K562 (cell line): Measurements from ENCODE around the gene SND1. TPM values are rescaled to one million over a fixed set of nuclear protein-coding genes. Genes with fewer than 3 reads are reported as not detected.

Experiments
- BMI1 ChIP-seq: fragments of 150-350 bp; IDR thresholded peaks from 2 replicates; pipeline ENCODE4 v1.6.1; 2014; ENCODE audit warnings: low read length
- BRF1 ChIP-seq: IDR thresholded peaks from 3 replicates; pipeline ENCODE4 v1.6.1; 2011; ENCODE audit warnings: borderline replicate concordance, mild to moderate bottlenecking; ENCODE audit not compliant: insufficient read length; ENCODE audit errors: extremely low read depth
- CTBP1 ChIP-seq: fragments of 450-650 bp; IDR thresholded peaks from 2 replicates; pipeline ENCODE4 v1.6.1; 2016; ENCODE audit warnings: borderline replicate concordance
- FUS ChIP-seq: fragments of 200-400 bp; formaldehyde crosslinking; optimal IDR thresholded peaks from 2 replicates; pipeline ENCODE3; 2017; ENCODE audit warnings: low read depth, low read length
- HOXB6 ChIP-seq: fragments of 250-450 bp; sonication (Bioruptor Pico); IDR thresholded peaks from 2 replicates; pipeline ENCODE4 v1.5.1; 2022; ENCODE audit warnings: mild to moderate bottlenecking, borderline replicate concordance
- KHSRP ChIP-seq: fragments of 450-650 bp; IDR thresholded peaks from 2 replicates; pipeline ENCODE4 v1.6.1; 2017
- PML ChIP-seq: IDR thresholded peaks from 2 replicates; pipeline ENCODE4 v1.6.1; 2012; ENCODE audit warnings: low read length, inconsistent platforms
- SOX6 ChIP-seq: fragments of 450-650 bp; IDR thresholded peaks from 2 replicates; pipeline ENCODE4 v1.6.1; 2014; ENCODE audit warnings: mild to moderate bottlenecking
- TFAM ChIP-seq: fragments of 250-450 bp; sonication (Bioruptor Pico); conservative IDR thresholded peaks from 2 replicates; pipeline ENCODE4 v1.5.0; 2021; ENCODE audit warnings: mild to moderate bottlenecking, moderate library complexity
- U2AF2 ChIP-seq: fragments of 200-400 bp; formaldehyde crosslinking; optimal IDR thresholded peaks from 2 replicates; pipeline ENCODE3; 2017; ENCODE audit warnings: low read depth, mild to moderate bottlenecking, low read length
- ZC3H8 ChIP-seq: fragments of 450-650 bp; IDR thresholded peaks from 2 replicates; pipeline ENCODE4 v1.6.1; 2017
- ZNF79 ChIP-seq: fragments of 250-450 bp; sonication (Bioruptor Pico); IDR thresholded peaks from 2 replicates; pipeline ENCODE4 v1.4.0; 2020; ENCODE audit warnings: low read depth, mild to moderate bottlenecking, moderate library complexity
- polyA plus RNA-seq, 8 experiments: library from polyadenylated mRNA; depleted of rRNA in 4 of 8; stranded (reverse) in 5 of 8; unstranded in 3 of 8; fragments of >200 nt; fragmentation: Nextera tagmentation in 2 of 8; fragmentation: Illumina TruSeq in 1 of 8; extraction: Ambion mirVana in 2 of 8; extraction: Trizol in 1 of 8; gene quantifications; 2 replicates each; pipeline versions ENCODE4 v1.2.1 to v1.2.3, GENCODE V29; 2011 to 2014; ENCODE audit warnings: inconsistent platforms in 1 of 8, missing spikeins in 1 of 8
- total RNA-seq, 7 experiments: library from RNA; depleted of rRNA in 6 of 7; stranded (reverse); fragments of >200 nt in 6 of 7; fragmentation: Illumina TruSeq in 2 of 7; extraction: Trizol in 2 of 7; gene quantifications; 2 replicates each; pipeline versions ENCODE4 v1.2.1 to v1.2.3, GENCODE V29; 2011 to 2021; ENCODE audit warnings: low replicate concordance in 1 of 7
- TF ChIP-seq, protein P1 (sequence below): sonication (generic); formaldehyde crosslinking; IDR thresholded peaks from 2 replicates; pipeline ENCODE4 v1.5.0; 2020; ENCODE audit warnings: missing genetic modification reagents
- TF ChIP-seq, protein P2 (sequence below), 2 experiments: IDR thresholded peaks; 2 replicates each; pipeline ENCODE4 v1.6.1; 2011; ENCODE audit warnings: borderline replicate concordance in 1 of 2, control low read depth in 1 of 2, low read depth in 1 of 2, low read length in 1 of 2, mild to moderate bottlenecking in 1 of 2, mixed read lengths in 1 of 2, moderate library complexity in 1 of 2; ENCODE audit not compliant: insufficient read depth in 1 of 2, insufficient read length in 1 of 2, poor library complexity in 1 of 2, severe bottlenecking in 1 of 2; ENCODE audit errors: extremely low read depth in 1 of 2
- TF ChIP-seq, protein P3 (sequence below): fragments of 200-400 bp; formaldehyde crosslinking; IDR thresholded peaks from 2 replicates; pipeline ENCODE4 v1.6.1; 2017; ENCODE audit warnings: mild to moderate bottlenecking, low read depth, low read length, moderate library complexity
- TF ChIP-seq, protein P4 (sequence below), 2 experiments: fragments of 450-650 bp; IDR thresholded peaks; 2 replicates each; pipeline ENCODE4 v1.6.1; 2016; ENCODE audit warnings: mild to moderate bottlenecking in 2 of 2, borderline replicate concordance in 1 of 2, low read depth in 1 of 2, moderate library complexity in 1 of 2

SND1 gene
- total and polyA plus RNA-seq, 9 of the 15 experiments (the other 6 are each of a cell fraction or from before 2014, with no cell fraction given), result 46.5 to 307 (median 191) TPM

DNA sequence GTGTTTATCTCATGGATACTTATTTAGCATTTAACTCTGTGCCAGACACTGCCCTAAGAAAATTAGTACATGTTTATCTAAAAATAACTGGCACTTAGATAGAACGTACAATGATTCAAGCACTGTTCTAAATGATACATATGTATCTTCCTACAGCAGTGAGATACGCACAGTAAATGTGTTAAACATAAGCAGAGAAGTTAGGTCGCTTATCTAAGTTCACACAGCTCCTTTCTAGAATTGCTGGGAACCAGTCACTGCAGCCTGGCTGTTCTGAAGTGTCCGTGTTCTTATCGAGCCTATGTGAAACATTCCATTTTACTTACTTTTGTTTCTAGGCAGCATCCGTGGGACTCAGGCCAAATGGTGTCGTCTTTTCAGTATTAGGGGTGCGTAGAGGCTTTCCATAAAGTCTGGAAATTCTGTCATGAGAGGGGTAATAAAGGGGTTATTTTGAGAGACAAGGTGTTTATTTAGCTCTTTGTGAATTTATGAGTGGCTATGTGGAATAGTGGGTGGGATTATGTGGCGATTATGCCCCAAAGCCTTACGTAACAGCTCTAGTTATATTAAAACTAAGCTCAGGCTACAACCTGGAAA lies 186.9 kb downstream of the SND1 start (continued):
- TF ChIP-seq, protein P1, sequence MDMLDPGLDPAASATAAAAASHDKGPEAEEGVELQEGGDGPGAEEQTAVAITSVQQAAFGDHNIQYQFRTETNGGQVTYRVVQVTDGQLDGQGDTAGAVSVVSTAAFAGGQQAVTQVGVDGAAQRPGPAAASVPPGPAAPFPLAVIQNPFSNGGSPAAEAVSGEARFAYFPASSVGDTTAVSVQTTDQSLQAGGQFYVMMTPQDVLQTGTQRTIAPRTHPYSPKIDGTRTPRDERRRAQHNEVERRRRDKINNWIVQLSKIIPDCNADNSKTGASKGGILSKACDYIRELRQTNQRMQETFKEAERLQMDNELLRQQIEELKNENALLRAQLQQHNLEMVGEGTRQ (CRISPR knock-in tag), result no peak
- TF ChIP-seq, protein P2, sequence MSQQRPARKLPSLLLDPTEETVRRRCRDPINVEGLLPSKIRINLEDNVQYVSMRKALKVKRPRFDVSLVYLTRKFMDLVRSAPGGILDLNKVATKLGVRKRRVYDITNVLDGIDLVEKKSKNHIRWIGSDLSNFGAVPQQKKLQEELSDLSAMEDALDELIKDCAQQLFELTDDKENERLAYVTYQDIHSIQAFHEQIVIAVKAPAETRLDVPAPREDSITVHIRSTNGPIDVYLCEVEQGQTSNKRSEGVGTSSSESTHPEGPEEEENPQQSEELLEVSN (IDR thresholded peaks at IDR 0.05; ENCODE audit: borderline replicate concordance in 1 of 2, extremely low read depth in 1 of 2, insufficient read depth in 1 of 2, insufficient read length in 1 of 2, low read depth in 1 of 2, low read length in 1 of 2, poor library complexity in 1 of 2, severe bottlenecking in 1 of 2), result no peak
- TF ChIP-seq ZNF79 (CRISPR knock-in tag) (no peak), BMI1 (no peak), CTBP1 (peak; percentile 52; the same call in 1 of the 2 replicates), ZC3H8 (no peak), SOX6 (peak; percentile 87), HOXB6 (no peak), PML (peak; percentile 88), BRF1 (no peak), KHSRP (no peak), FUS (no peak), TFAM (no peak), U2AF2 (no peak)
- TF ChIP-seq, protein P3, sequence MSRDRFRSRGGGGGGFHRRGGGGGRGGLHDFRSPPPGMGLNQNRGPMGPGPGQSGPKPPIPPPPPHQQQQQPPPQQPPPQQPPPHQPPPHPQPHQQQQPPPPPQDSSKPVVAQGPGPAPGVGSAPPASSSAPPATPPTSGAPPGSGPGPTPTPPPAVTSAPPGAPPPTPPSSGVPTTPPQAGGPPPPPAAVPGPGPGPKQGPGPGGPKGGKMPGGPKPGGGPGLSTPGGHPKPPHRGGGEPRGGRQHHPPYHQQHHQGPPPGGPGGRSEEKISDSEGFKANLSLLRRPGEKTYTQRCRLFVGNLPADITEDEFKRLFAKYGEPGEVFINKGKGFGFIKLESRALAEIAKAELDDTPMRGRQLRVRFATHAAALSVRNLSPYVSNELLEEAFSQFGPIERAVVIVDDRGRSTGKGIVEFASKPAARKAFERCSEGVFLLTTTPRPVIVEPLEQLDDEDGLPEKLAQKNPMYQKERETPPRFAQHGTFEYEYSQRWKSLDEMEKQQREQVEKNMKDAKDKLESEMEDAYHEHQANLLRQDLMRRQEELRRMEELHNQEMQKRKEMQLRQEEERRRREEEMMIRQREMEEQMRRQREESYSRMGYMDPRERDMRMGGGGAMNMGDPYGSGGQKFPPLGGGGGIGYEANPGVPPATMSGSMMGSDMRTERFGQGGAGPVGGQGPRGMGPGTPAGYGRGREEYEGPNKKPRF, result no peak
- TF ChIP-seq, protein P4, sequence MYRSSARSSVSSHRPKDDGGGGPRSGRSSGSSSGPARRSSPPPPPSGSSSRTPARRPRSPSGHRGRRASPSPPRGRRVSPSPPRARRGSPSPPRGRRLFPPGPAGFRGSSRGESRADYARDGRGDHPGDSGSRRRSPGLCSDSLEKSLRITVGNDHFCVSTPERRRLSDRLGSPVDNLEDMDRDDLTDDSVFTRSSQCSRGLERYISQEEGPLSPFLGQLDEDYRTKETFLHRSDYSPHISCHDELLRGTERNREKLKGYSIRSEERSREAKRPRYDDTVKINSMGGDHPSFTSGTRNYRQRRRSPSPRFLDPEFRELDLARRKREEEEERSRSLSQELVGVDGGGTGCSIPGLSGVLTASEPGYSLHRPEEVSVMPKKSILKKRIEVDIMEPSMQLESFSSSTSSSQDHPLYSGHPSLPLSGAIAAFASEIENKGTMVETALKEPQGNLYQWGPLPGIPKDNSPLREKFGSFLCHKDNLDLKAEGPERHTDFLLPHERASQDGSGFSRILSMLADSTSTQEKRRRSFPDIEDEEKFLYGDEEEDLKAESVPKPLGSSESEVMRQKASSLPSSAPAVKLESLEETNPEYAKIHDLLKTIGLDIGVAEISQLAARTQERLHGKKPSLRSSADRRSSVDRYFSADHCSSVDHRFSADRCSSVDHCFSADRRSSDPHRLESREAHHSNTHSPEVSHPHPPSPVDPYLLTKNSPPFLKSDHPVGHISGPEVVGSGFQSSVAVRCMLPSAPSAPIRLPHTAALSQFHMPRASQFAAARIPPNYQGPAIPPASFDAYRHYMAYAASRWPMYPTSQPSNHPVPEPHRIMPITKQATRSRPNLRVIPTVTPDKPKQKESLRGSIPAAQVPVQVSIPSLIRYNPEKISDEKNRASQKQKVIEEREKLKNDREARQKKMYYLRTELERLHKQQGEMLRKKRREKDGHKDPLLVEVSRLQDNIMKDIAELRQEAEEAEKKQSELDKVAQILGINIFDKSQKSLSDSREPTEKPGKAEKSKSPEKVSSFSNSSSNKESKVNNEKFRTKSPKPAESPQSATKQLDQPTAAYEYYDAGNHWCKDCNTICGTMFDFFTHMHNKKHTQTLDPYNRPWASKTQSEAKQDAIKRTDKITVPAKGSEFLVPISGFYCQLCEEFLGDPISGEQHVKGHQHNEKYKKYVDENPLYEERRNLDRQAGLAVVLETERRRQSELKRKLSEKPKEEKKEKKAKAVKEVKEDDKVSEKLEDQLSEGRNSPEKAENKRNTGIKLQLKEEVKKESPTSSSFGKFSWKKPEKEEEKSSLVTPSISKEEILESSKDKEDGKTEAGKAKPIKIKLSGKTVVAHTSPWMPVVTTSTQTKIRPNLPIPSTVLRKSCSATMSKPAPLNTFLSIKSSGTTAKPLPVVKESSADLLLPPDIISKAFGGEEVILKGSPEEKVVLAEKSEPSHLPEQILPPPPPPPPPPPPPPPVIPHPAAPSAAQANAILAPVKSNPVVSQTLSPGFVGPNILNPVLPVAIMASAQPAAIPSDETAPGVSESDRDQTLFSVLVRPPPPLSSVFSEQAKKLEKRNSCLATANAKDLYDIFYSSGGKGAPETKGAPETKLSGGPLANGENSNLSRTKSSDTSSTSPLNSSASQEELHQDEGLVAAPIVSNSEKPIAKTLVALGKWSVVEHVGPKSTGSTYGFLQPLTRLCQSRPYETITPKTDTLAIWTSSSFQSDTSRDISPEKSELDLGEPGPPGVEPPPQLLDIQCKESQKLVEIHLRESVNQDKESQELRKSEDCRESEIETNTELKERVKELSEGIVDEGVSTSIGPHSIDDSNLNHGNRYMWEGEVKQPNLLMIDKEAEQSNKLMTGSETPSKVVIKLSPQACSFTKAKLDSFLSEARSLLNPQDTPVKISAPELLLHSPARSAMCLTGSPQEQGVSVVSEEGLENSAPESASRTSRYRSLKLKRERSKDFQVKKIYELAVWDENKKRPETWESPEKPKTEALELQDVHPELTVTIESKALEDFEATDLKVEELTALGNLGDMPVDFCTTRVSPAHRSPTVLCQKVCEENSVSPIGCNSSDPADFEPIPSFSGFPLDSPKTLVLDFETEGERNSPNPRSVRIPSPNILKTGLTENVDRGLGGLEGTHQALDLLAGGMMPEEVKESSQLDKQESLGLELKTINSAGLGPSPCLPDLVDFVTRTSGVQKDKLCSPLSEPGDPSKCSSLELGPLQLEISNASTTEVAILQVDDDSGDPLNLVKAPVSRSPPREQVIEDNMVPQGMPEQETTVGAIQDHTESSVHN (IDR thresholded peaks at IDR 0.05; ENCODE audit: borderline replicate concordance in 1 of 2, low read depth in 1 of 2), result no peak
